ENCODE data around the gene PSMD1.

- TF ChIP-seq GATA3 (IDR thresholded peaks at IDR 0.05; ENCODE audit: low read depth, low read length) (no peak), GATA2 (IDR thresholded peaks at IDR 0.05; ENCODE audit: low read depth, low read length) (no peak)
These were observed 23.2 kb upstream of the PSMD1 start for GRCh38 chr2:231033147-231034132.

Measured in SH-SY5Y (cell line).